ENCODE results near the gene STMP1. TPM values are rescaled to one million over a fixed set of nuclear protein-coding genes. Genes with fewer than 3 reads are reported as not detected.
"Not testable (repeated sequence)": the region's sequence is repeated elsewhere in the genome, so short reads cannot be mapped to it uniquely, and the experiment has no call there.

The STMP1 gene
- total RNA-seq: 10 to 100 TPM; 22.3 to 24.9 TPM
- long read RNA-seq, transcript STMP1-202 (3 exons, 2,450 nt): major isoform, 12 of 16 reads
- long read RNA-seq, partial matches to known transcripts: 0 of 16 reads
- long read RNA-seq, other reads (novel, unspliced or antisense): 3 of 16 reads

DNA sequence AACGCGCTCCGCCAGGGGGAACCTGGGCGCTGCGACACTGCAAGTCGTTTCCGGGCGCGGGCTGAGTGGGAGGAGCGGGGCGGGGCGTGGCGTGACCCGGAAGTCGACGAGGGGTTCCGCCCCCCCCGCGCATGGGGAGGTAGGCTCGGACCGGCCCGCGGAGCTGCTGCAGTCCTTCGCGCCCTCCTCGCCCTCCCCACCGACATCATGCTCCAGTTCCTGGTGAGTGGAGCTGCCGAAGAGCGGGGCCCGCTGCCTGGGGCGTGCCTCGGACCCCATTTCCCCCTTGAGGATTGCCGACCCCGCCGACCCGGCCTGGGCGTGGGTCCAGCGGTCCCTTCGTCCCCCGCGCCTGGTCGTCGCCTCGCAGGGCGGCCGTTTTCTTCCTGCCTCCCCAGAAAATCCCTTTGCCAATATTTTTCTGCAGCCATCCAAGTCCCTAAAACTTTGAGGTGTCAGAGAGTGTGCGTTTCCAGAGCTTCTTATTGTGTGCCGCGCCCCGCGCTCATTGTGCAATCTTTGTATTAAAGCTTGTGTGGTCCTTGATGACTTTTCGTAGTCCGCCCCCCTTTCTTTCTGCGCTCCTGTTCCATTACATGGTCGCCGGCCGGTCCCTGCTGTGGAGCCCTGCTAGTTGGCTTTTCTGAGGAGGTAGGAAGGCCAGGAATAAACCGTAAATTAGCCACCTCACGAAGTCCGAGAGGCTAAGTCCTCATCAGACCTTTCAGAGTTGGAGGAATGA is at the start of gene STMP1:
Gene STMP1, plus strand, starts transcription at position 142 of the 742 bp plus-strand sequence.
- intact Hi-C loops (cut with DNase I): no loop called here
- DNase-seq (peak; percentile 97), ATAC-seq (peak; percentile 98 to 99)

DNA sequence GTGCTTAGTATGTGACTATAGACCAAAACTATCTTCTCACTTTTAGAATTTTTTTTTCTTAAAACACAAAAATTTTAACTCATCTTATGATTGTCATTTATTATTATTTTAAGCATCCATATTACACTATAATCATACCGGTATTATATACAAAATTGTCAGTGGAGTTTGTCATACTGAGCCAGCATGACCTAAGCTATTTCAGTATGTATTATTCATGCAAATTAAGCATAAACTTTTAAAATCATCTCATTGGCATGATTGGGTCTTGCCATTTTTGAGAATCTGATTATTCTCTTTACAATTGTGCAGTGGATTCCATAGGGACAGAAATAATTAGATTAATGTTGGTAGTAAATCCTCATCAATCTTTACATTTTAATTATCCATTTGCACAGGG is 46.2 kb upstream of the STMP1 start:
- intact Hi-C loops (cut with DNase I): no loop called here
- DNase-seq: no peak
- no peak for ATAC-seq

DNA sequence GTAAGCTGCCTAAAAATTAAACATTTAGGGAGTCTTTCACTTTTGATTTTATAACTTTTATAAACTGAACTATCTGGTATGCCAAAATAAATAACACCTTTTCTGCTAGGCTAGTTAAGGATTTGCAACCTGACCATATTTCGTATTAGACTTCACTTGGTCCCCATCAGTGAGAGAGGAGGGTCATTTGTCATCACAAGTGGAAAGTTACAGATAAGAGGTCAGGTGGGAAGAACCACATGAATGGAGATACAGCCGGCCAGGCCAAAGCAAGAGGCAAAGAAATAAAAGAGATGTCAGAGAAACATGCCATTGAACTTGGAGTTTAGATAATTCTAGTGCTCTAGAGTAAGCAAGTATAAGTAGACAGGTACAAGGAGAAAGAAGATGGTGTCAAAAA is 44.5 kb upstream of the STMP1 start:
- intact Hi-C loops (cut with DNase I): no loop called here
- ATAC-seq: no peak
- no peak for DNase-seq

DNA sequence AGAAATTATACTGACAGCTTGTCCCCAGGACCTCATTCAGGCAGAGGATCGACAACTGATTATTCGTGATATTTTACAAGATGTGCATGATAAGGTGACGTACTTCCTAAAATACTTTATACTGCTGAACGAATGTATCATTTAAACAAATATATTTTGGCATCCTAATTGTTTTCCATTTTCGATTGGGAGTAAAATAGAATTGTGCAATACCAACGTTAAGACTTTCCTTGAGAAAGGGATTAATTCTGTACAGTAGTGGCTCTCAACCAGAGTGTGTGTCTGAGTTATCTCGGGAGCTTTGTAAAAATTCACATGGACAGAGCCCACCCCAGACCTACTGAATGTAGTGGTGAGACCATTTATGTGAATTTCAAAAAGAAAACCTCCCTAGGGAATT is 43.8 kb upstream of the STMP1 start:
- DNase-seq (no peak), ATAC-seq (no peak)
- intact Hi-C loops (cut with DNase I): no loop called here

DNA sequence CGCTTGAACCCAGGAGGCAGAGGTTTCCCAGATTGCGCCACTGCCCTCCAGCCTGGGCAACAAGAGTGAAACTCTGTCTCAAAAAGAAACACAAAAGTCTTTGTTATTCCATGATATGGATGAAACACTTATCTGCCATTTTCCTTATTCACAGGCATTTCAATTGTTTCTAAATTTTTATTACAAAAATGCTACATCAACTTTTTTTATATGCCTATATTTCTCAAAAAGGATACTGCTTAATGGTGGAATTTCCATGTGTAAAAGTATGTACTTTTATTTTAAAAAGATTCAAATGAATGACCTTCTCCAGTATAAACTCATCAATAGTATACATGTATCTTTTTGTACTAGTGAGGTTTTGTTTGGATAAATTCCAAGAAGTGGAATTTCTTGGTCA is 41.9 kb upstream of the STMP1 start:
- intact Hi-C loops (cut with DNase I): no loop called here
- ATAC-seq (no peak), DNase-seq (no peak)

DNA sequence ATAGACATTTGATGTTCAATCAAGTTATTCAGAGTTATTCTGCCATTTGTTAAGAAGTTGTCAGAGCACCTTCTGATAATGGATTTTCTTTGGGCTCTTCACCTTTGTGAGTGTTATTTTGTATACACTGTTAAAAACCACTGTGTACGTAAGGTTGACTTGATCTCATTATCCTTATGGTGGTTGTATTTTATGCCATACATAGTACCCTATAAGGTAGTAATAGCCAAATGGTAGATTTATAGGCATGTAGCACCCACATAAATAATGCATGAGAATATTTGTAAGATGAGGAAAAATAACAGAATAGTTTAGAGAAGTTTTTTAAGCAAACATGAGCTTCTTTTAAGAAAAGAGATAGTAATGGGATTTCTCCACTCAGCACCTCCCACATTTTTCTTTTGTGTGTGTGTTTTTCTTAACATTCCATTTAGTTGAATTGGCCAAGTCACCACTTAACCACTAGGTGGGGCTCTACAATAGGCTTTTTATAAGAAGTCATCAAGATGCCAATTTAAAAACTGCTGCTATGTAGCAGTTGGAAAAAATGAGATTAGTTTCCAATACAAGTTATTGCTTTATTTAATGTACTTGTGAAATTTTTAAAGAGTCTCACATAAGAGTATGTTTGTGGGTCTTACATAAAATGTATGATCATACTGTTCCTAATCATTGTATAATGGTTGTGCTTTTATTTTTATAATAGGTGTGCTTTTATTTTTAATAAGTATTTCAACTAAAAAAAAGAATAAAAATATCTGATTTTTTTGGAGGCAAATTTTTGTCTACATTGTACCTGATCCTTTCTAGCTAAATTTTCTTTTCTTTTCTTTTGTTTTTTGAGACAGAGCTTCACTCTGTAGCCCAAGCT is 41.1 kb upstream of the STMP1 start:
- intact Hi-C loops (cut with DNase I): no loop called here
- ATAC-seq (peak; percentile 47 to 70), DNase-seq (no peak)

DNA sequence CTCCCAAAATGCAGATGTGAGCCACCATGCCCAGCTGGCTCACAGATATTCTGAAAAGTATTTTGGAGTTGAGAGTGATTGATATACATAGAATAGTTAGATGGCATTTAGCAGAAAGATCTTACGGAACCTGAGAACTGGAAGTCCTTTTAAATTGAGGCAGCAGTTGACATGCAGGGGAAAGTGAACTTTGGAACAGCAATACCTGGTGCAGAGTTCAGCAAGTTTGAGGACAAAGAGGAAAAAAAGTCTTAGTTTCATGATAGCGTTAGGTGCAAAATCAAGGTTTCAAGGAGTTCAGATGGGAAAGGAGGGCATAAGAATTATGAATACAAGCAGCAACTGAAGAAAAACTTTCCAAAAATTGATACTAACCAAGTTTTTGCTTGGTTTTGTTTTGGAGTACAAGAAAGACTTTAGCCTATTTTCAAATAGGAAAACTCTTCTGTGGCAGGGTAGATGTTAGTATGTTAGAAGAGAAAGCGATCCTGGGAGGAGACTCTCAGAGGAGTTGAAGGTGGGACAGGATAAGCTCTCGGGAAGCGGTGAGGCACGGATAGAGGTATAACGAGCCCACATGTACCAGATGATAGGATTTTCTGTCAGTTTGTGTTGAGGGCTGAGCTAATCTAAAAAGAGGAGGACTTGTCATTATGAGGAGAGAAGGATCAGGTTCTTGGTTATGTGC is 28.0 kb upstream of the STMP1 start:
- no peak for ATAC-seq
- DNase-seq: no peak
- intact Hi-C loops (cut with DNase I): no loop called here

DNA sequence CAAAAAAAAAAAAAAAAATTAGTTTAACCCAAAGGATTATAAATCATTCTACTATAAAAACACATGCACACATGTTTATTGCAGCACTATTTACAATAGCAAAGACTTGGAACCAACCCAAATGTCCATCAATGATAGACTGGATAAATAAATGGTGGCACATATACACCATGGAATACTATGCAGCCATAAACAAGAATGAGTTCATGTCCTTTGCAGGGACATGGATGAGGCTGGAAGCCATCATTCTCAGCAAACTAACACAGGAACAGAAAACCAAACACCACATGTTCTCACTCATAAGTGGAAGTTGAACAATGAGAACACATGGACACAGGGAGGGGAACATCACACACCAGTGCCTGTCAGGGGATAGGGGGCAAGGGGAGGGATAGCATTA is 22.6 kb upstream of the STMP1 start:
- intact Hi-C loops (cut with DNase I); DNase-seq; ATAC-seq: not testable (repeated sequence)

DNA sequence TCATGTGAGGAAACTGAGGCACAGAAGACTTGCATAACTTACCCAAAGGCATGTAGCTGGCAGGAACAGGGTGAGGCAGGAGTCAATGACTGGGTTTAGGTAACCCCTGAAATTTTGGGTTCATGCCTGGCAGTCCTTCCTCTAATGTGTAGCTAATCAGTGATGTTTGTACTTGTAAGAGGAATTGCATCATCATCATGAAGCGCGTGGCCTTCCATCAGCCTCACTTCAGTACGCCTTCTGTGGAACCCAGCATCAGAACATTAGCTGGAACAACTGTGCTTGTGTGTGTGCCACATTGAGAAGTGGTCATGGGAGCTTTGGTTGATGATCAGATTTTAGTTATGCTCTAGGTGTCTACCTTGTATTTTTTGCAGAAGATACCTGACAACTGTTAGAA is 18.2 kb upstream of the STMP1 start:
- DNase-seq: no peak
- ATAC-seq: no peak
- intact Hi-C loops (cut with DNase I): no loop called here

DNA sequence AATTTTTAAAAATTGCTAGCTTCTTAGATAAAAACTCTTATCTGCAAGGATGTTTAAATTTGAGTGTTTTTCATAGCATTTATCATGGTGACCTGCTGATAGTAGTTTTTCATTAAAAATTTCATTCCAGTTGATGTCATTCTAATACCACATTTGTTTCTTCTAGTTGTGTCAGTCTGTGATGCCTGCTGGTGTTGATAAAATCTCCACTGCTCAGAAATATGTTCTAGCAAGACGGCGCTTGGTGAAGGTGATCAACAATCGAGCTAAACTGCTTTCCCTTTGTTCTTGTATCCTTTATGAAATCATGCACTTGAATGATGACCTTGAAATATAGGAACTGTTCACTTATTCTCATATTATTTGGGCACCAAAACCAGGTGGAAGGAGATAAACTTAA is 17.6 kb upstream of the STMP1 start:
- DNase-seq (no peak), ATAC-seq (no peak)
- intact Hi-C loops (cut with DNase I): loop anchor here (5.0 kb wide), 1 partner anchor 367 kb away; no protein-coding TSS in a partner anchor

DNA sequence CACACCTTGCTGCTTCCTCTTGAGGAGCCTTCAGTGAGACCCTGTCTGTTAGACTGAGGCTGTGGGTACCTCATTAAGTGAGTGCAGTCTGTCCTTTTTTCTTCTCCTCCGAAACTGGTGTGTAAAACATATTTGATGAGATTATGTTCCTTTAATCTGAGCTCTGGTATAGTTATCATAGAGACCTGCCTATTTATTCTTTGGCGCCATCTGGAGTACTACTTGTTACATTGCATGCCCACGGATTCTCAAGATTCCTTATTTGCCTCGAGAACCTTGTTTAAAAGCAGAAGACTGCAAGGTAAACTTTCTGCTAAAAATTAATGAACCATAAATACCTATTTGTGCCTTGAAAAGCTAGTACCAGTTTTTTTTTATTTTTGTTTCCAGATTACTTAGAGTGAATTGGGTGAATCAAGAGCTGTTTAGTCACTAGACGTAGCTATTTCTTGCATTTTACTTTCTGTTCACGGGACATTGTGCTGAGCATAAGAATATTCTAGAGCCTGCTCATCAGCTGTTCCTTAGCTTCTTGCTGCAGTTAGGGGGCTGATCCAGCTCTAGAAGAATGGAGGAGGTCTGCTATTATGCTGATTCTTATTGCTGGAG is 16.9 kb upstream of the STMP1 start:
- peak; percentile 41 to 78 for ATAC-seq
- intact Hi-C loops (cut with DNase I): loop anchor here (5.0 kb wide), 1 partner anchor 368 kb away; no protein-coding TSS in a partner anchor
- DNase-seq: no peak

DNA sequence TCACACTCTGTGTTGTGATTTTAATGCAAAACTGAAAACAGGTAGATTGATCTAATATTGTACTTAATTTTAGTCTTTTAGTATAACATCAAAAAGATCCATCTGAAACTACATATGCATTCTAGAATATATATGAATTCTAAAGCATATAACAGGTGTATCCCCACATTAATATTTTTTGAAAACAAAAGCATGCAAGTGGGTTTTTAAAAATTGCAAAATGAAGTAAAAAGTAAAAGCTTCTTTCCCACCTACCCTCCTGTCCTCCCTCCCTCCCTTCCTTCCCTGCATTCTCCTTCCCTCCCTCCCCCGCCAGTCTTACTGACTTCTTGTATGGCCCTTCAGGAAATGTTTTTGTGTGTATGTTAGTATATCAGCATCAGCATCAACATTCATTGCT is 14.6 kb upstream of the STMP1 start:
- DNase-seq (no peak), ATAC-seq (no peak)
- intact Hi-C loops (cut with DNase I): loop anchor here (5.0 kb wide), 1 partner anchor 370 kb away; no protein-coding TSS in a partner anchor

DNA sequence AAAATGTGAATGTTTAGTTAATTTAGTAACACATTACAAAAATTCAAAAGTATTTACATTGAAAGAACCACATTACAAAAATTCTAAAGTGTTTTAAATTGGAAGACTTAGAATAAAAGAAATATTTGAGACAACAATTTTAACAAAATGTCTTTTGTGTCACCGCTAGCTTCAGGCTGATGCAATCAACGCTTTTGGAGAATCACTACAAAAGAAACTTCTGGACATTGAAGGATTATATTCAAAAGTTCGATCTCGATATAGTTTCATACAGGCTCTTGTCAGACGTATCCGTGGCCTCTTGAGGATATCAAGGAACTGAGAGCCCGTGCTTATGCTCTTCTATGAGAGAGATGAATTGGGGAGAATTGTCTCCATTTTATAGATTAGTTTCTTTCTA is 14.1 kb upstream of the STMP1 start:
- no peak for DNase-seq
- no peak for ATAC-seq
- intact Hi-C loops (cut with DNase I): loop anchor here (5.0 kb wide), 1 partner anchor 371 kb away; no protein-coding TSS in a partner anchor

DNA sequence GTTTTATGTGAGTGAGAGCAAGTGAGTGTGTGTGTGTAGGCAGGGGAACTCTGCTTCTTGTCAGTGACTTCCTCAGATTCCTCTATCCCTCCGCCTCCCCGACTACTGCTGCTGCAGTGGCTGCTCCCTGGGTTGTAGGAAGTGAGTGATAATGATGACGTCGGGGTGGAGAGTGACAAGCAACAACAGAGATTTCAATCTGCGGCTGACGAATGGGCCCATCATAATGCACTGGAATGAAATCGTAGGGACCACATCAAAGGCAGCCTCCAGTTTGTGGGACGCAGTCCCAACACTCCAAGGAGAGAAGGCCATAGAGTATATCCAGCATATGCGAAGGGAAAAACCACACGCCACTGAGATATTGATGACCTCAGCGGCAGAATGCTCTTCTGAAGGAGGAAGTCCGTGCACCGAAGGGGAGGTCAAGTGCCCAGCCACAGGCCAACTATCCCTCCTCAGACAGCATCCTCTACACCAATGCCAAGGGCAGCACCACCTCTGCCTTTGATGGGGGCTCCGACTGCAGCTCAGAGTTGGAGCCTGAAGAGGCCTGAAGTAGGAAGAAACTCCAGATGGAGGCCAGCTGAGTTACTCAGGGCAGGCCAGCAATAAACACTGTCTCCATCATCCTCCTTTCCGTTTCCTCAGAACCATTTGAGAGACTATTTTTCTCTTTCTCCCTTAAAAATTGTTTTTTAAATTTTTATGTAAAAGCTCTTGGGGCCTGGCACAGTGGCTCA is 11.3 kb upstream of the STMP1 start:
- intact Hi-C loops (cut with DNase I): no loop called here
- ATAC-seq: peak; percentile 44 to 70

DNA sequence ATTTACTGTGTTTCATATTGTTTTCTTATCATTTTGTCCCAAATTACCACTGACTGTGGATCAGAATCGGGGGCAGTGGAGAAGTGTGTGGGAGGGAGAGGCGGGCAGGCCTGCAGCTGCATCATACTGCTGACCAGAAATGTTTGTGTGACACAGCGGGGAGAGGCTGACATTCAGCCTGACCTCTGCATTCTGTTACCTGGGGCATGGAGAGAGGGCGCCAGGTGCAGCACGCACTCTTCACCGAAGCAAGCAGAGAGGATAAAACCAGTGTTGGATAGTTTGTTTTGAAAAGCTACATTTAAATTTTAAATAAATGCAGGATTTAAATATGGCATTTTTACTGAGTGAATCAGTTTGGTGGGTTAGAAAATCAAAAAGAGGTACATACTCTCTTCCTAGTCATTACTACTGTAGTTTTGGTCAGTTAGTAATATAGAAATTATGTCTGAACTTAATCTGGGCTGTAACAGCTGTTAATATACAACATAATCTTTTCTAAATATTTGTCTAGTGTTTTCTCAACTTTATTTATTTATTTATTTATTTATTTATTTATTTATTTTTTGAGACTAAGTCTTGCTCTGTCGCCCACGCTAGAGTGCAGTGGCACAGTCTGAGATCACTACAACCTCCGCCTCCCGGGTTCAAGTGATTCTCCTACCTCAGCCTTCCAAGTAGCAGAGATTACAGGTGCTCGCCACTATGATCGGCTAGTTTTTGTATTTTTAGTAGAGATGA is 8.8 kb upstream of the STMP1 start:
- intact Hi-C loops (cut with DNase I): no loop called here
- DNase-seq: no peak

More for the DNA sequence above, 11.3 kb upstream of the STMP1 start:
- DNase-seq: no peak

DNA sequence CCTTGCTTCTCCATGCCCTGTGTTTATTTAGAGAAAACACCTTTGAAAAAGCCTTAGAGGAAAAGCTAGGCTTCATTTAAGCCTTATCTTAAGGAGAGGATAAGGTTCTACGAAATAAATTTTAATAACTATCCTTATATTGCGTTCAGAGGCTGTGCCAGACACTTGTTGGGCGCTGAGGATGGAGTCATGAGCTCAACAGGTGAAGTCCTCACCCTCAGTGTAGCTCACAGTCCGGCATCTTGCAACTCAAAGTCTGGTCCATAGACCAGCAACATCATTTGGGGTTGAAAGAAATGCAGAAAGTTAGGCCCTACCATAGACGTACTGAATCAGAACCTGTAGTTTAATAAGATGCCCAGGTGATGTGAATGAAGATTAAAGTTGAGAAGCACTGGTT is 3.8 kb upstream of the STMP1 start:
- intact Hi-C loops (cut with DNase I): no loop called here
- no peak for ATAC-seq
- no peak for DNase-seq

More for the DNA sequence above, 8.8 kb upstream of the STMP1 start:
- no peak for ATAC-seq

DNA sequence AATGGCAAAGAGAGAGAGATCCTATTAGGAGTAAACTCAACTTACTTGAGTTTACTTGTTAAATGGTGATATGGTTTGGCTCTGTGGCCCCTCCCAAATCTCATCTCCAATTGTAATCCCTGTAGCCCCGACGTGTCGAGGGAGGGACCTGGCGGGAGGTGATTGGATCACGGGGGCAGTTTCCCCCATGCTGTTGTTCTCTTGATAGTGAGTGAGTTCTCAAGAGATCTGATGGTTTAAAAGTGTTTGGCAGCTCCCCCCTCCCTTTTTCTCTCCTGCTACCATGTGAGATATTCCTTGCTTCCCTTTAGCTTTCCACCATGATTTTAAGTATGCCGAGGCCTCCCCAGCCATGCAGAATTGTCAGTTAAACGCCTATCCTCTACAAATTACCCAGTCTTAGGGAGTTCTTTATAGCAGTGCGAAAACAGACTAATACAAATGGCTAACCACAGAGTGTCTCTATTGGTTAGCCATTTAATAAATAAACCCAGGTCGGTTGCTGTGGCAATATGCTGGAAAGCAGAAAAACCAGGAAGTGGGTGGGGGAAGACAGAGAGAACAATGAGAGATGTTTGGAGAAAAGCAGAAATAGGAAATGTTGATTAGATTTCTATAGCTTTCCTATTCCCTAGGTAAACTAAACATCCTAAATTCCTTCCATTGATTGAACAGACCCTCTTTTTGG is 3.0 kb upstream of the STMP1 start:
- ATAC-seq (no peak), DNase-seq (no peak)
- intact Hi-C loops (cut with DNase I): no loop called here
